NCI-H226 (cell line): ENCODE data around the gene ST3GAL3.

ENCODE experiments used
- DNase-seq: peaks from one replicate; pipeline ENCODE4 v3.0.0-alpha.2; 2015

Gene ST3GAL3

DNA sequence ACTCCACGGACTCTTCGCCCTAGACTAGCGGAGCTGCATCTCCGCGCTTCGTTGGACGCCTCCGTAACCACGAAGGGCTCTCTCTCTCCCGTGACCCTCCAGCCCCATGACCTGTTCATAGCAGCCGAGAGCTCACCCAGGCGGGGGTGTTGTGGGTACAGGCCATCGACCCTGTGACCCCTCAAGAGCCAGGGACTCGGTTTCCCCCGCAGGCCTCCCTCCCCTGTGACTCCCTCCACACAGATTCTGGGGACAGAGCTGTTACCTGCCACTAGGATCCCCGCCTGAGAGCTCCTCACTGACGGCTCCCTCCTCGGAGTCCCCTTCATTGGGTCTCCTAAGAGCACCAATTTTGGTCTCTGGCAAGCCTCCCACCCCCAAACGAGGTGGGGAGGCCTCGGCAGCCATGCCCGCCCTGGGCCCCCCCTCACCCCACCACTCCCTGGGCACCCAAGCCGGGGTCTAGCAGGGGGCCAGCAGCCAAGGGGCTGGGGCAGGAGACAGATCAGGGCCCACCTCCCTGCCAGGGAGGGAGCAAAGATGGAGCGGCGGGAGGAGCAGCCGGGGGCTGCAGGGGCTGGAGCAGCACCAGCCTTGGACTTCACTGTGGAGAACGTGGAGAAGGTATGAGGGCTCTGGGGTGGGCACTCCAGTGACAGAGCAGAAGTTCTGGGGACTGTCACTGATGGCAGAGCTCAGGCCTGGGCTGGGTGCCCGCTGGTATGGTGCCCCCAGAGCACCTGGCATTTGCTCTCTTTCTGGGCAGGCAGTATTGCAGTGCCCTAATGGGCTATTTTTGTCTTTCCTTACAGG, 239.9 kb downstream of the ST3GAL3 start:
- DNase-seq, result peak; percentile 1

DNA sequence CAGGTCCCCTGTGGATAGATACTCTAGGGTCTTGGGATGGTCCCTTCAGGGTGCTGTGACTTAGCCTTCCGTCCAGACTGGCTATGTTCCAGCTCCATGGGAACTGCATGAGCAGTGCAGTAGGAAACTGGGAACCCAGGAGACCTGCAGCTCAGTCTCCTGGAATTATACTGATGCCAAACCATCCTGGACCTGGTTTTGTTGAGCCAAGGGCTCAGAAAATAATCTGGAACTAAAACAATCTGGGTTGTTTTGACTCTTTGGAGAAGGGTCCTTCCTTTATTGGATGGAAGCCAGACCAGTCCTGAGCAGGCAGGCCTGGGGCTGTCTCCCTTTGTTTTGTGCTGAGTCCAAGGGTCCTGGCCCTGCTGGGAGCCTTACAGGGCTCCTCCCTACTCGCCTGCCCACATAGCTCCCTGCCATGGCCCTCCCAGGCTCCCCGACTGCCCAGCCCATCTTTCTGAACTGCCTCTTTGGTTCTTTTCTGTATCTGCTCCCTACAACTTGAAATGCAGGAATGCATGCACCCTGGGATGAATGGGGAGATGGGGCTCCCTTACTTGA, 240.6 kb downstream of the ST3GAL3 start:
- DNase-seq, result peak; percentile 0

DNA sequence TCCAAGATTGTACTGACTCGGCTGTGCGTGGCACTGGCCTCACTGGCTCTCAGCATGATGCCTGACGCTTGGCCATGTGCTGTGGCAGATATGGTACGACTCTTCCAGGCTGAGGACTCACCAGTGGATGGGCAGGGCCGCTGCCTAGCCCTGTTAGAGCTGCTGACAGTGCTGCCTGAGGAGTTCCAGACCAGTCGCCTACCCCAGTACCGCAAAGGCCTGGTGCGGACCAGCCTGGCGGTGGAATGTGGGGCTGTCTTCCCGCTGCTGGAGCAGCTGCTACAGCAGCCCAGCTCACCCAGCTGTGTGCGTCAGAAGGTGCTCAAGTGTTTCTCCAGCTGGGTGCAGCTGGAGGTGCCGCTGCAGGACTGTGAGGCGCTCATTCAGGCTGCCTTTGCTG, 242.3 kb downstream of the ST3GAL3 start:
- DNase-seq, result no peak

DNA sequence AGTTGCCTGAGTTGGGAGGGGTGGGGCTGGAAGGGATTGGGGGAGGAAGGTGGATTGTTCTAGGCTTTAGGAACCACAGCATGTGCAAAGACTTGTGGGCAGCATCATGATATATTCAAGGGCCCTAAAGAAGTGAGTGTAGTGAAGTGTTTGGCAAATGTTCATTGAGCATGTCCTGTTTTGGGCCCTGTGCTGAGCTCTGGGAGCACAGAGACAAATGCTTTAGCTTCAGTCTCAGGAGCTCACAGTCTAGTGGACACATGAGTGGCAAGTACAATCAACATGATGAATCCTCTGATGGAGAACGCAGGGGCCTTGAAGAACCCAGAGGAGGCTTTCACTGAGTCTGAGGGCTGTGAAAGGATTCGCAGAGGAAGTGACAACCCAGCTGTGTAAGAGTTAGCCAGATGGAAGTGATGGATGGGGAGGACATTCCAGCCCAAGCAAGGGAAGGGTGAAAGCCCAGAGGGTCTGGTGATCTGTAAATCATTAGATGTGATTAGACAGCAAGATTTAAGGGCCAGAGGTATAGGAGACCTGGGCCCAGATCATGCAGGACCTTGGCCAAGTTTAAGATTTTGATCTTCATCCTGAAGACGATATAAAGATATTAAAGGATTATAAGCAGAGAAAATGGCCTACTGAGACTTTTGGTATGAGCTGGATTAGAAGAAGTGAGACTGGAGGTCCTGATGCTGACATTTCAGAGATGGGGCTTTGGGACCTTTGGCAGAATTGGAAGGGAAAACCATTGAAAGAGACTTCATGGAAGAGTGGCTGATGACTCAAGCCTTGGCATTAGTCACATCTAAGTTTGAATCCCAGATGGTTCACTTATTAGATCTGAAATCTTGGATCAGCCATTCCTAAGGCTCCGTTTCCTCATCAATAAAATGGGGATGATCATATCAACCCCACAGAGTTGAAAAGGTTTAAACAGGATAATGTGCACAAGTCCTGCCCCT, 244.0 kb downstream of the ST3GAL3 start:
- no peak for DNase-seq

DNA sequence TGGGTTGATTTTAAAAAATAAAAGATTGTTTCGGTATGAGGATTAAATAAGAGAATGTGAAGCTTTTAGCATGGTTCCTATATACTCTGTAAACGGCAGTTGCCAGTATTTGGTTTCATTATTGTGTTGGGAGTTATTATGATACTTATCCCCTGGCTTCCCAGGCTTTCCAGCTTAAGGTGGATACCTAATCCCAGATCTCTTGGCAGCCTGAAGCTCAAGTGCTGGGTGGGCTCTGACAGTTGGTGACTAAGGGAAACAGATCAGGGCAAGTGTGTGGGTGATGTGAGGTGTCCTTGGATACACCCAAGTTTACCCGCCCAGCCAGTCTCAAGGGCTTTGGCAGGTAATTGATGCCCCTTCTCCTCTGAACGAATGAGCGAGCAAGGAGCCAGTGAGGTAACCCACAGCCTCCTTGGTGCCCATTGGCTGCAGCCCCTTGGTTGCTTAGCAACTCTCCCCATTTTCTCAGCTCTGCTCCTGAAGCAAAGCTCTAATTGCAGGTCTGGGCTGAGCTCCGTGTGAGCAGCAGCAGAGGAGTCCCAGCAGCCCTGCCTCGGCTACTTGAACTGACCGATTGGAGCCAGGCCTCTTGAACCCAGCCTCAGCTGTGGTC, 245.5 kb downstream of the ST3GAL3 start:
- no peak for DNase-seq

DNA sequence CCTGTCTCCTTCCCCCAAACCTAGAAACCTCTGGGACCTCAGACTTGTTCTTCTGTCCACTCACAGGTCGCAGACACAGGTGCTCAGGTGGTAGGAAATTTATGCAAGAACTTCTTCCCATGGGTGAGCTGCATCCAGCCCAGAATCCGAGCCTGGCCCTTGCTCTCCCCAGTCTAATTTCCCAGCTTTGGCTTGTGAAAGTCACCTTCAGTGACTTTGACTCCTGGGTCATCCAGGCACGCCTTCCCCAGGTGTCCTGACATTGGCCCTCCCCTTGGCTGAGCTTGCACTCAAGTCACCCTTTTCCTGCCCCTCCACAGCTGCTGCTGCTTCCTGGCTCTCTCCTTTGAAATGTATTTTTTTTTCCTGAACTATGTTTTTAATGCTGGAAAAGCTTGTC, 246.0 kb downstream of the ST3GAL3 start:
- DNase-seq, result no peak

DNA sequence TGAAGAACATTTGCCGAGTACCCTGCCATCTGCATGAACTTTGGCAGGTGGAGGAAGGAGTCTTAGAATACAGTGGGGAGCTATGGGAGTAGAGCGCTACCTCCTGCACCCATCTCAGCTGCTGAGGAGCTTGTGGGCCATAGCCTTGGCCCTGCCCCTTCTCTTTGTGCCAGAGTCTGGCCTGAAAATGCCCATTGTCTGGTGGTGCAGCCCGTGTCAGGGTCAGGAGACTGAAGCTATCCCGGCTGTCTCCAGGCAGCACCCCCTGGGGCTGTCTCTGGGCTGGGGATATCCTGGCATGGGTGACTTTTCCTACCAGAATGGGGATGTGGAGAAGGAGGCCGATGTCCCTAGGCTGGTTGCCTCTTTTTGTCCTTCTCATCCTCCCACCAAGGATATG, 246.7 kb downstream of the ST3GAL3 start:
- DNase-seq, result no peak

DNA sequence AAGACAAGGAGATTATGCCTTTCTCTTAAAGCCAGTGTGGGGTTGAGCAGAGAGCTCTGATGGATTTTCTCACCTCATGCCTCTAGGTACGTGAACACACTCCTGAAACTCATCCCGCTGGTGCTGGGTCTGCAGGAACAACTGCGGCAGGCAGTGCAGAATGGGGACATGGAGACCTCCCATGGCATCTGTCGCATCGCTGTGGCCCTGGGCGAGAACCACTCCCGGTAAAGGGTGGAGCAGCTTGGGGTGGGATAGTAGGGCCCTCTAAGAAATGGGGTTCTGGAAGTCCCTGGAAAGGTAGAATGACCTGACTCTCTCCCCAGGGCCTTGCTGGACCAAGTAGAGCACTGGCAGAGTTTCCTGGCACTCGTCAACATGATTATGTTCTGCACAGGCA, 248.9 kb downstream of the ST3GAL3 start:
- no peak for DNase-seq

DNA sequence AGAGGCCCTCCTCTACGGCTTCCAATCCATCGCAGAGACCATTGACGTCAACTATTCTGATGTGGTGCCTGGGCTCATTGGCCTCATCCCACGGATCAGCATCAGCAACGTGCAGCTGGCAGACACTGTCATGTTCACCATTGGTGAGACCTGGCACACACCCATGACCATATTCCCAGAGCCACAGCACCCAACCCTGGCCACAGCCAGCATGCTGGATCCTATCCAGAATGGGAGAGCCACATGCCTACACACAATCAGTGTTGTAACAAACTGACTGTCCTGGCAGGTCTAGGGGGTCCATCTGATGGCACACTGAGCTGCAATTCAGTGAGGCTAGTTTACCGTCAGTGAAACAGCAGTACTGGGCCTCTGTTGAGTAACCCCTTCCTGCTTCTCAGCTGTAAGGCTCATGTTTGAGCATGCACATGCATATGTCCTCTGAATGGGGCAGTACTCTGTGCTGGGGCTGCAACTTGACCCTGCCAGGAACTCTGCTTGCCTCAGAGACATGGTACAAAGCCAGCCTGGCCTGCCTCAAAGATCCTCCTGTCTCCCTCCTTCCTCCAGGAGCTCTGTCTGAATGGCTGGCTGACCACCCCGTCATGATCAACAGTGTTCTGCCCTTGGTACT, 250.2 kb downstream of the ST3GAL3 start:
- no peak for DNase-seq

DNA sequence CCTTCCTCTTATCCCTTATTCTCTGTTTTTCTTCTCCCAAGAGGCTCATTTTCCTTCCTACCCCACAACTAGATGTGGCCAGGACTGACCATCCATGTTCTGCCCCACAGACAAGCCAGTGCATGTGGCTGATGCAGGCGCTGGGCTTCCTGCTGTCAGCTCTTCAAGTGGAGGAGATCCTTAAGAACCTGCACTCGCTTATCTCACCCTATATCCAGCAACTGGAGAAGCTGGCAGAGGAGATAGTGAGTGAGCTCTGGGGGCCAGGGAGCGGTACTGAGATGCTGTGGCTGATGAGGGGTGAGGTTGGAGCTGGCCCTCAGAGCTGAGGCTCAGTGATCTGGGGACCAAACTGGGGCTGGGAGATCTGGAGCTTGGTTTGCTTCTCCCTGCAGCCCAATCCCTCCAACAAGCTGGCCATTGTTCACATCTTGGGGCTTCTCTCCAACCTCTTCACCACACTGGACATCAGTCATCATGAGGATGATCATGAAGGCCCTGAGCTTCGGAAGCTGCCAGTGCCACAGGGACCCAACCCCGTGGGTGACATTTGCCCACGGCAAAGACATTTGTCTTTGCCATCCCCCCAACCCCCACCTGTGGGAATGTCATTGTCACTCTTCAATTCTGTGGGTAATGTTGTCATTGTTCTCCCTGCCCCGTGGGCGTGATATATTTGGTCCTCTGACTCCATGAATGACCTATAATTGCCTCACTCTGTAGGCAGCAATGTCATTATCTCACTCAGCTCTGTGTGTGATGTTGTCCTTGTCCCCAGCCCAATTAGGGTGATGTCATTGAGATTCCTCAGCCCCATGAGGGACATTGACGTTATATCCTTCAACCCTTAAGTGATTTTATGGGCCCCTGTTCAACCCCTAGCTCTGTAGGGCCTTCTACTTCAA, 251.3 kb downstream of the ST3GAL3 start:
- no peak for DNase-seq

DNA sequence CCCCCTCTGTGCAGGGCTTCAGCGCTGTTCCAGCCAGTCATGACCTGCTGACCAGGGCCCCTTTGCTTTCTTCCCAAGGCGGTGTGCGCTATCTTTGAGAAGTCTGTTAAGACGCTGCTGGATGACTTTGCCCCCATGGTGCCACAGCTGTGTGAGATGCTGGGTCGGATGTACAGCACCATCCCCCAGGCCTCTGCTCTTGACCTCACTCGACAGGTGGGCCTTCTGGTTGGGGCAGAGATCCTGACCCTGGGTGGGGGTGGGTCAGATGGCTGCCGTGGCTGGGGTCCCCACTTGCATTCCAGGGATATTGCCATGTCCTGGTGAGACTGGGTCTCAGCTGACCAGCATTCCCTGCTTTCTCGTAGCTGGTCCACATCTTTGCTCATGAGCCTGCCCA, 253.5 kb downstream of the ST3GAL3 start:
- no peak for DNase-seq

DNA sequence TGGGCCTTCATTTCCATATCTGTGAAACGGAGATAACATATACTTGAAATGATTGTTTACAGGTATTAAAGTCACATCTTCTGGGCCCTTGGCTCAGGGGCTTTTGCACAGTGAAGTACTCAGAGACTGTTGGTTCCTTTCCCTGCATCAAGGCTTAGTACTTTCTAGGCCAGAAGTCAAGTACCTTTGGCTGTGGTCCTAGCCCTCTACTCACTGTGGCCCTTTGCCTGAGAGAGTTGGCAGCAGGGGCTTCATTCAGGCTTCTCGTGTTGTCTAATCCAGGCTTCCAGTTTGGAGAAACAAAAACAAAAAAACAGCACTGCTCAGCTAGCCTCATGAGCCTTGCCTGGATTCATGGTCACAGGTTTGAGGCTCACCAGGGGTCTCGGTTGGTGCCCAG, 254.4 kb downstream of the ST3GAL3 start:
- no peak for DNase-seq

DNA sequence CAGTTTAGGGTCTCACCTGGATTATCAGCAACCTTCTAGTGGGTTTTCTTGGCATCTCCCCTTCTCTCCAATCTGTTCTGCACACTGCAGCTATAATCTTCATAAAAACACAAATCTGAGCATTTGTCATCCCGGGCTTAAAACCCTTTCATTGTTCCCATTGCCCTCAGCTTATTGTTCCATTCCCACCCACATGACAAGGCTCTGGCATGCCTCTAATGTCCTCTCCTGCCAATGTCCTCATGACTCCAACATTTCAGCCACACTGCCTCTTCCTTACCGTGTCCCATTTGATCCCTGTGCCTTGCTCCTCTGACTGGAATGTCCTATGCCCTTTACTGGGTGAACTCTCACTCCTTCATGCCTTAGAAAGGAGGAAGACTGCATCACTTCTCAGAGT, 255.0 kb downstream of the ST3GAL3 start:
- no peak for DNase-seq

DNA sequence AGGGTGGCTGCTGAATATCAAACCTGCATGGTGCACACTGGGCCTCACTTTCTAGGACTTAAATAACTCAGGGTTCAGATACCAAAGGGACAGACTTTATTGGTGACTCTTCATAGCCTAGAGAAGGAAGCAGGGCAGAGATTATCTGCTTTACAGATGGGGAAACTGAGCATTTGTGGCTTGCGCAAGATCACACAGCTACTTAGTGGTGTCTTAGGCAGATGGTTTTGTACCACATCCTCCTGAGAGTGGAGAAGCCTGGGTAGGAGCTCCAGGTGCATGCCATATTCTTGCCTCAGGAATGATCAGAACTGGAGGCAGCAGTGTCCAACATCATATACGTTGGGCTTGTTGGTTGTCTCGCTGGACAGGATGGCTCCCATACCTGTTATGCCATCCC, 255.7 kb downstream of the ST3GAL3 start:
- DNase-seq, result no peak

DNA sequence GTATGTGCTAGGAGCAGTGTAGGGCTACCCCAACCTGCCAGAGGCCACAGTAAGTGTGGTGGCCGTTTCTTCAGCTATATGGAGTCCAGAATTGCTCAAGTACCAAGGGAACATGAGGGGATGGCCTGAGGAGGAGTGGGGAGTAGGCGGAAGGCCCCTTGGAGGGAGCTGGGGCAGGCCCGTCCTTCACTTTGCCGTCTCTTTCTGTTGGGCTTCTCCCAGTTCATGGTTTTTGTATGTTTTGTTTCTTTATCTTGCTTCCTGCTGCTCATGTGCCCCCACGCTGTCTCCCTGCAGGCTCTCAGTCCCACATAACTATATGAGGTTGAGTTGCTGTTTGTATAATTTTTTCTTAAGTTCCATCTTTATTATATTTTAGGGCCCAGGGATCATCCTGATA, 256.6 kb downstream of the ST3GAL3 start:
- DNase-seq, result no peak

DNA sequence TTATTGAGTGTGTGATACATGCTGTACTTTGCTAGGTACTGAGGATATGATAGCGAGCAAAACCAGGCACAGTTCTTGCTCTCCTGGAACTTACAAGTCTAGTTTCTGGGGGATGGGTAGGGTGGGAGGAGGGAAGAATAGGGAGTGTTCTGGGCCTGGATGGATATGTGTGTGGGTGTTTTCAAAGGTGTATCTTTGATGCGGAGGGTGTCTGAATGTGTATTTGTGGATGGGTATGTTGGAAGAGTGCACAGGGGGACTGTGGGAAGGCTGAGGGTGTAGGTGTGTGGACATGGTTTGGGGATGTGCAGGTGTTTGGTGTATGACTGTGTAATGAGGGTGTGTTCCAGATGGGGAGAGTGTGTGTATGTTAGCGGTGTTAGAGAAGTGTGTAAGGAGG, 258.0 kb downstream of the ST3GAL3 start:
- no peak for DNase-seq

DNA sequence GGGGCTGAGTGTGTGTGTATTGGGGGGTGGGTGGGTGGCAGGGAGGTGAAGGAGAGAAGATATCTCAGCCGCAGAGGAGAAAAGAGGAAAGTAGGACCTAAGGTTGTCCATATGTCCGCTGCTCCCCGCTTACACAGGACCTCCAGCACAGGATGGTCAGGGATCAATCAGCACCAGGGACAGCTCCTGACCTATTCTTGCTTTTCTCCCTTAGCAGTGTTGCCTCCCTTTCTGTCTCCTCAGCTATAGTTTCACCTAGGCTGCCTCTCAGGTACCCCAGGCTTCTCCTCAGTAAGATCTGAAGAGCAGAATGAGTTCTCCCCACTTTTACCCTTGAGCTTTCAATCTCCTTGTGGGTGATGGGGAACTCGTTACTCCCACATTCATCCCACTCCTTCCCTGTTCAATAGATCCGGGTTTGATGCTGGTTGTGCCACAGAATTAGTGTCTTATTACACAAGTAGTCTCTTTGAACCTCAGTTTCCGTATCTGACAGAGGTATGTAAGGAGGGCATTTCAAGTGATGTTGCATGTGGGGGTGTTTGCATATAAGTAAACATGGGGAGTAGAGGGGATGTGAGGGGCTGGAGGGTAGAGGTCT, 261.1 kb downstream of the ST3GAL3 start:
- DNase-seq, result peak; percentile 53

DNA sequence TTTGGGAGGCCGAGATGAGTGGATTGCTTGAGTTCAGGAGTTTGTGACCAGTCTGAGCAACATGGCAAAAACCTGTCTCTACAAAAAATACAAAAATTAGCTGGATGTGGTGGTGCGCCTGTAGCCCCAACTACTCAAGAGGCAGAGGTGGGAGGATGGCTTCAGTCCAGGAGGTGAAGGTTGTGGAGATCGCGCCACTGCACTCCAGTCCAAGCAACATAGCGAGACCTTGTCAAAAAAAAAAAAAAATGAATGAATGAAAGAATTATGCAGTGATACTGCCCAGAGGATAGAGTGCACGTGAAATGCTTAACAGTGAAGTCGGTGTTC, 262.0 kb downstream of the ST3GAL3 start:
- DNase-seq, result no peak

DNA sequence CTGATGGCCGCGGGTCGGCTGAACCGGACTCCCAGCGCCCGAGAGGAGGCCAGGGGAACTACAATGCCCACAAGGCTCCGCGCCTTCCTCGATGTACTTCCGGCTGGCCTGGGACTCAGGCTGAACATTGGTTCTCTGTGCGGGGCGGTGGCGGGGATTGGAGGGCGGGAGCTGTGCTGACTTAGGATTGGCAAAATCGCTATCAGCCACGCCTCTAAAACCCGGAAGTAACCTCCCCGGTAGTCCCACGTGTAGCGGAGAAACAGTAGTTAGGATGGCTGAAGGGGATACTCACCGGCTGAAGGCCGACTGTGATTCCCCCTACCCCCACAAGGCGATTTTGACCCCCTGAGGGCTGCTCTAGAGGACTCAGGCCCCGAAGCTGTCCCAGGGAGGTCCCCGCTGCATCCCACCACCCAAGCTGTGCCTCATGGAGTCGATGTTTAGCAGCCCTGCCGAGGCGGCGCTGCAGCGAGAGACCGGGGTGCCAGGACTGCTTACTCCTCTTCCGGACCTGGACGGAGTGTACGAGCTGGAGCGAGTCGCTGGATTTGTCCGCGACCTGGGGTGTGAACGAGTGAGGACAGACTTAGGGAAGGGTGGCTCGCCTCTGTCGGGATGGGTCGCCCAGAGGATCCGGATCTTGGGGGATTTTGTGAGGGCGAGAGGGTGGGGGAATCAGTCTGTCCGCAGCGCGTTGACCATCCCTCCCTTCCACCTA, 262.6 kb downstream of the ST3GAL3 start, which contains the start of gene DPH2:
DPH2 (plus strand) TSS at position 265 of the 721 bp plus-strand sequence; CDS start at position 431, 166 bp downstream.
- DNase-seq, result peak; percentile 97

DNA sequence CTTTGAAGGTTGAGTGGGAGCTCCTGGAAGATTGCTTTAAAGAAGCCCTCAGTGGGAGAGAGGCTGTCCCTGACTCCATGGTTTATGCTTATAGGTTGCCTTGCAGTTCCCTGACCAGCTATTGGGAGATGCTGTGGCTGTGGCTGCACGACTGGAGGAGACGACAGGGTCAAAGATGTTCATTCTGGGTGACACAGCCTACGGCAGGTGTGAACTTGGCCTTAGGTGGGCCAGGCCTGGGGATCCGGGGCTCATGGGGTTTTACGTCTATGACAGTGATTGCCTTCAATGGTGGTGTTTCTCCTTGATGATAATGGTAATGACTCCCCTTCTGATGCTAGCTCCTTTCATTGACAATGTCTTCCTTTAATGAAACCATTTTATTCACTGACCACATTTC, 263.2 kb downstream of the ST3GAL3 start:
- no peak for DNase-seq

DNA sequence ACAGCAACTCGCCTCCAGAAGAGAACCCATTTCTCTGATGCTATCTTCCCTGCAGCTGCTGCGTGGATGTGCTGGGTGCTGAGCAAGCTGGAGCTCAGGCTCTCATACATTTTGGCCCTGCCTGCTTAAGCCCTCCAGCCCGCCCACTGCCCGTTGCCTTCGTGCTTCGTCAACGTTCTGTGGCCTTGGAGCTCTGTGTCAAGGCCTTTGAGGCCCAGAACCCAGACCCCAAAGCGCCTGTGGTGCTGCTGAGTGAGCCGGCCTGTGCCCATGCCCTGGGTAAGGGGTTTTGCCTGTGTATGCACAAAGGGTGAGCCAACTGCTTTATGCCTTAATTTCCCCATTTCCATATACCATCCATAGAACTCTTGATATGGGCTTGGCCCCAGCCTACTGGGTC, 263.6 kb downstream of the ST3GAL3 start:
- no peak for DNase-seq
